Measurements from ENCODE around the gene PISD. TPM values are rescaled to one million over a fixed set of nuclear protein-coding genes. Genes with fewer than 3 reads are reported as not detected.

The PISD gene
- total and polyA plus RNA-seq, 2 of the 8 experiments (the other 6 are each of a cell fraction or from before 2014, with no cell fraction given) = 47.8 to 48.2 TPM

GRCh38 chr22:31630331-31631329 is 31.4 kb downstream of the PISD start:
- CTCF ChIA-PET (ENCODE audit: partially characterized antibody) = interaction anchor here (0.8 to 9.3 kb wide), 13 partner anchors 8 to 344 kb away, joined by 3 to 105 read pairs (median 4); partner anchors contain the start of gene PISD
- peak overlapping the region; percentile 10; the same call in 1 of the 2 replicates for H2AK5ac ChIP-seq (ENCODE audit: low read depth, low read length)
- H3K23me2 ChIP-seq (ENCODE audit: low read depth, low read length) = peaks cover 14% of the 10 kb centered on the region; the same call in 1 of the 2 replicates
- H2AFZ ChIP-seq (ENCODE audit: low read length) = no peak overlapping the region; the same call in 1 of the 2 replicates
- H3K79me2 ChIP-seq (ENCODE audit: control insufficient read depth in 1 of 2, insufficient read depth in 2 of 2, low read length in 2 of 2) = peaks cover 0 to 62% of the 10 kb centered on the region in 2 experiments; a peak in 2 of 4 replicates
- H3K23ac ChIP-seq (ENCODE audit: insufficient read length) = no peak overlapping the region
- POLR2A ChIA-PET (ENCODE audit: partially characterized antibody) = interaction anchor here (0.7 to 2.8 kb wide), 8 partner anchors 10 to 284 kb away, joined by 3 to 24 read pairs (median 8); partner anchors contain the start of genes DEPDC5, PATZ1, PISD and PRR14L
- H3K4ac ChIP-seq (replicated peaks; ENCODE audit: insufficient read length, low read depth, low read length) = no peak overlapping the region
- peak overlapping the region; percentile 89 for H3K18ac ChIP-seq (ENCODE audit: extremely low read depth, low read length)
- no peaks in the 10 kb centered on the region for H3K9me3 ChIP-seq (ENCODE audit: insufficient read depth in 2 of 2, low read depth in 1 of 2, low read length in 1 of 2)
- no peak overlapping the region for H4K5ac ChIP-seq (ENCODE audit: insufficient read length, low read depth, low read length)
- no peak overlapping the region for H2BK120ac ChIP-seq (replicated peaks; ENCODE audit: low read depth, low read length)
- peak overlapping the region in 3 of 4 experiments; percentile 35 to 58 (median 51); a peak in 6 of 7 replicates for H3K9ac ChIP-seq (replicated peaks in 1 of 4; ENCODE audit: extremely low read depth in 1 of 4, low read depth in 3 of 4, low read length in 3 of 4)
- peak overlapping the region; percentile 69 to 96 for H3K4me2 ChIP-seq (ENCODE audit: insufficient read depth in 1 of 2, low read depth in 2 of 2, low read length in 2 of 2)
- no peaks in the 10 kb centered on the region for H3K27me3 ChIP-seq (replicated peaks in 1 of 4; ENCODE audit: control insufficient read depth in 3 of 4, extremely low read depth in 1 of 4, insufficient read depth in 3 of 4, low read length in 3 of 4)
- FAIRE-seq (no peak), DNase-seq (ENCODE audit: low read depth in 1 of 2, low spot score in 2 of 2) (peak; percentile 53 to 88)
- H2BK5ac ChIP-seq (ENCODE audit: low read depth, low read length) = peak overlapping the region; percentile 87; the same call in 1 of the 2 replicates
- H4K91ac ChIP-seq (replicated peaks; ENCODE audit: insufficient read length, low read length) = no peak overlapping the region
- H4K20me1 ChIP-seq (replicated peaks in 1 of 2; ENCODE audit: control insufficient read depth in 1 of 2, insufficient read depth in 2 of 2, low read length in 2 of 2) = peaks cover 19 to 41% of the 10 kb centered on the region in 2 experiments
- 7% methylated on average over 47 of the region's 65 CpGs; no CpG with 5 or more reads in 1 of the 2 experiments for WGBS, 2 experiments (ENCODE audit: extremely low coverage in 1 of 2, insufficient coverage in 1 of 2, insufficient read length in 1 of 2, insufficient replicate concordance in 2 of 2, low coverage in 1 of 2, low lambda C conversion rate in 2 of 2, missing lambda C conversion rate in 1 of 2)
- H3K27ac ChIP-seq (ENCODE audit: low read depth, low read length) = no peak overlapping the region
- peak overlapping the region; percentile 12; the same call in 1 of the 2 replicates for H2BK15ac ChIP-seq (ENCODE audit: low read length)
- H2BK12ac ChIP-seq (ENCODE audit: low read depth, low read length) = peak overlapping the region; percentile 62; the same call in 1 of the 2 replicates
- H3K4me3 ChIP-seq (ENCODE audit: extremely low read depth in 1 of 4, insufficient read depth in 2 of 4, low read depth in 3 of 4, low read length in 4 of 4) = peak overlapping the region; percentile 58 to 97 (median 60)
- H3K56ac ChIP-seq (replicated peaks; ENCODE audit: insufficient read length, low read depth, low read length) = peak overlapping the region; percentile 47
- no peak overlapping the region for H2BK20ac ChIP-seq (ENCODE audit: low read length)
- peak overlapping the region; percentile 87 for H4K8ac ChIP-seq (ENCODE audit: extremely low read depth, insufficient read depth, low read length)
- H3K4me1 ChIP-seq (replicated peaks in 1 of 4; ENCODE audit: control insufficient read depth in 3 of 4, insufficient read depth in 4 of 4, low read length in 3 of 4) = peaks cover 5 to 31% (median 23%) of the 10 kb centered on the region in 4 experiments
- H3K14ac ChIP-seq (ENCODE audit: insufficient read length) = no peak overlapping the region
- peaks cover 46% of the 10 kb centered on the region for H3K79me1 ChIP-seq (ENCODE audit: low read depth, low read length)
- no peaks in the 10 kb centered on the region for H3K36me3 ChIP-seq (ENCODE audit: control insufficient read depth in 2 of 4, insufficient read depth in 4 of 4, low read length in 3 of 4)
- TF ChIP-seq MAX (IDR thresholded peaks at IDR 0.05) = peak; percentile 34
- no peak for TF ChIP-seq RXRA (IDR thresholded peaks at IDR 0.05; ENCODE audit: insufficient read depth, low read depth, low read length)
- TF ChIP-seq NANOG (IDR thresholded peaks at IDR 0.05; ENCODE audit: insufficient read depth, low read depth, low read length, poor library complexity, severe bottlenecking) = no peak
- no peak for TF ChIP-seq SRF (IDR thresholded peaks at IDR 0.05; ENCODE audit: low read depth, low read length)
- TF ChIP-seq RFX5 (IDR thresholded peaks at IDR 0.05; ENCODE audit: borderline replicate concordance, low read depth, low read length) = no peak
- peak; percentile 70 for TF ChIP-seq EGR1 (IDR thresholded peaks at IDR 0.05; ENCODE audit: borderline replicate concordance, low read depth, low read length)
- TF ChIP-seq KDM5A (IDR thresholded peaks at IDR 0.05; ENCODE audit: low read length) = no peak

Measured in H1 (cell line).